Activated naive CD4-positive, alpha-beta T cell treated with anti-CD3 and anti-CD28 coated beads for 36 hours (primary cell): Measurements from ENCODE around the gene DNAJA4. TPM values are rescaled to one million over a fixed set of nuclear protein-coding genes. Genes with fewer than 3 reads are reported as not detected.

ENCODE experiments used
- CTCF ChIA-PET: fragments of 350-600 bp; sonication (Branson Sonifier 250); formaldehyde crosslinking; loops from one replicate; lab custom pipeline; 2021; ENCODE audit warnings: antibody characterized with exemption; lab: Charles Lee
- DNase-seq: peaks from one replicate; pipeline ENCODE4 v3.0.0-alpha.2; 2020
- H3K27ac Mint-ChIP-seq: one replicate; pipeline ENCODE4 v1.8.0; 2021; ENCODE audit warnings: mild to moderate bottlenecking, mixed read lengths
- H3K27me3 Mint-ChIP-seq: one replicate; pipeline ENCODE4 v1.8.0; 2021; ENCODE audit warnings: low read depth, mixed read lengths
- H3K36me3 Mint-ChIP-seq: one replicate; pipeline ENCODE4 v1.8.0; 2021; ENCODE audit warnings: low read depth, mixed read lengths
- H3K4me1 Mint-ChIP-seq: one replicate; pipeline ENCODE4 v1.8.0; 2021; ENCODE audit warnings: low read depth, mixed read lengths
- H3K4me3 Mint-ChIP-seq: one replicate; pipeline ENCODE4 v1.8.0; 2021; ENCODE audit warnings: mild to moderate bottlenecking, moderate library complexity, mixed read lengths
- H3K9me3 Mint-ChIP-seq: one replicate; pipeline ENCODE4 v1.8.0; 2021; ENCODE audit warnings: mixed read lengths
- intact Hi-C: fragments of 100-400 bp; cut with micrococcal nuclease; formaldehyde crosslinking; loops from one replicate; pipeline ENCODE4 v1.15.1; 2023
- total RNA-seq, 2 experiments: library from RNA; stranded (reverse); gene quantifications; one replicate each; pipeline ENCODE4 v1.2.3, GENCODE V29; 2021

DNAJA4 gene
- total RNA-seq, 2 experiments from 2014 or later = 40.1 to 41.6 TPM

- Mint-ChIP-seq H3K27ac (no peak overlapping the region), H3K27me3 (no peaks in the 10 kb centered on the region), H3K9me3 (no peaks in the 10 kb centered on the region), H3K4me3 (no peak overlapping the region), H3K4me1 (no peaks in the 10 kb centered on the region), H3K36me3 (no peaks in the 10 kb centered on the region)
- intact Hi-C loops = loop anchor here (1.0 to 2.0 kb wide), 4 partner anchors 107 to 400 kb away; no protein-coding TSS in a partner anchor
- CTCF ChIA-PET = interaction anchor here (0.6 to 2.2 kb wide), 5 partner anchors 9 to 571 kb away, joined by 3 to 6 read pairs (median 4); partner anchors contain the start of gene SKIC8
- DNase-seq = peak; percentile 75
Observed at GRCh38 chr15:78308422-78309032, 44.2 kb downstream of the DNAJA4 start.

GRCh38 chr15:78311292-78311691 is 46.9 kb downstream of the DNAJA4 start:
- H3K4me3 Mint-ChIP-seq = no peak overlapping the region
- no peak for DNase-seq
- intact Hi-C loops = no loop called here
- H3K4me1 Mint-ChIP-seq = no peaks in the 10 kb centered on the region
- H3K36me3 Mint-ChIP-seq = no peaks in the 10 kb centered on the region
- H3K9me3 Mint-ChIP-seq = no peaks in the 10 kb centered on the region
- CTCF ChIA-PET = interaction anchor here (1.2 to 2.9 kb wide), 2 partner anchors 111 to 399 kb away, joined by 3 to 8 read pairs; no protein-coding TSS in a partner anchor
- no peak overlapping the region for H3K27ac Mint-ChIP-seq
- H3K27me3 Mint-ChIP-seq = no peaks in the 10 kb centered on the region

- CTCF ChIA-PET = interaction anchor here (0.7 to 1.2 kb wide), 3 partner anchors 75 to 397 kb away, joined by 3 to 7 read pairs (median 3); no protein-coding TSS in a partner anchor
- intact Hi-C loops = no loop called here
- no peaks in the 10 kb centered on the region for H3K9me3 Mint-ChIP-seq
- H3K27me3 Mint-ChIP-seq = no peaks in the 10 kb centered on the region
- H3K27ac Mint-ChIP-seq = no peak overlapping the region
- H3K4me3 Mint-ChIP-seq = no peak overlapping the region
- no peaks in the 10 kb centered on the region for H3K4me1 Mint-ChIP-seq
- DNase-seq = no peak
- H3K36me3 Mint-ChIP-seq = no peaks in the 10 kb centered on the region
Observed at GRCh38 chr15:78312536-78312935, 48.2 kb downstream of the DNAJA4 start.

GRCh38 chr15:78312957-78313356 is 48.6 kb downstream of the DNAJA4 start:
- Mint-ChIP-seq H3K4me1 (no peaks in the 10 kb centered on the region), H3K27me3 (no peaks in the 10 kb centered on the region), H3K27ac (no peak overlapping the region), H3K4me3 (no peak overlapping the region), H3K9me3 (no peaks in the 10 kb centered on the region), H3K36me3 (no peaks in the 10 kb centered on the region)
- intact Hi-C loops = no loop called here
- CTCF ChIA-PET = interaction anchor here (0.6 to 0.8 kb wide), 3 partner anchors 75 to 615 kb away, joined by 3 to 7 read pairs (median 3); no protein-coding TSS in a partner anchor
- no peak for DNase-seq

- H3K4me3 Mint-ChIP-seq = no peak overlapping the region
- intact Hi-C loops = no loop called here
- no peaks in the 10 kb centered on the region for H3K4me1 Mint-ChIP-seq
- no peaks in the 10 kb centered on the region for H3K9me3 Mint-ChIP-seq
- CTCF ChIA-PET = interaction anchor here (0.6 to 0.8 kb wide), 2 partner anchors 164 to 615 kb away, joined by 3 read pairs; no protein-coding TSS in a partner anchor
- H3K36me3 Mint-ChIP-seq = no peaks in the 10 kb centered on the region
- no peak overlapping the region for H3K27ac Mint-ChIP-seq
- no peaks in the 10 kb centered on the region for H3K27me3 Mint-ChIP-seq
- DNase-seq = no peak
Observed at GRCh38 chr15:78313383-78313782, 49.0 kb downstream of the DNAJA4 start.

GRCh38 chr15:78314181-78314581 is 49.8 kb downstream of the DNAJA4 start:
- CTCF ChIA-PET = no interaction called here
- H3K4me3 Mint-ChIP-seq = no peak overlapping the region
- no peak overlapping the region for H3K27ac Mint-ChIP-seq
- no peaks in the 10 kb centered on the region for H3K36me3 Mint-ChIP-seq
- H3K27me3 Mint-ChIP-seq = no peaks in the 10 kb centered on the region
- no peak for DNase-seq
- no peaks in the 10 kb centered on the region for H3K4me1 Mint-ChIP-seq
- no peaks in the 10 kb centered on the region for H3K9me3 Mint-ChIP-seq
- intact Hi-C loops = no loop called here

- no peaks in the 10 kb centered on the region for H3K9me3 Mint-ChIP-seq
- CTCF ChIA-PET = no interaction called here
- intact Hi-C loops = no loop called here
- no peaks in the 10 kb centered on the region for H3K36me3 Mint-ChIP-seq
- DNase-seq = no peak
- H3K4me1 Mint-ChIP-seq = no peaks in the 10 kb centered on the region
- H3K4me3 Mint-ChIP-seq = no peak overlapping the region
- no peaks in the 10 kb centered on the region for H3K27me3 Mint-ChIP-seq
- no peak overlapping the region for H3K27ac Mint-ChIP-seq
Observed at GRCh38 chr15:78315686-78316282, 51.4 kb downstream of the DNAJA4 start.

GRCh38 chr15:78316283-78317083 is 52.1 kb downstream of the DNAJA4 start:
- no peaks in the 10 kb centered on the region for H3K36me3 Mint-ChIP-seq
- H3K9me3 Mint-ChIP-seq = no peaks in the 10 kb centered on the region
- H3K4me3 Mint-ChIP-seq = no peak overlapping the region
- no peaks in the 10 kb centered on the region for H3K27me3 Mint-ChIP-seq
- CTCF ChIA-PET = no interaction called here
- H3K4me1 Mint-ChIP-seq = no peaks in the 10 kb centered on the region
- no peak for DNase-seq
- intact Hi-C loops = no loop called here
- H3K27ac Mint-ChIP-seq = no peak overlapping the region

- Mint-ChIP-seq H3K27me3 (no peaks in the 10 kb centered on the region), H3K4me3 (no peak overlapping the region), H3K27ac (no peak overlapping the region), H3K9me3 (no peaks in the 10 kb centered on the region), H3K36me3 (no peaks in the 10 kb centered on the region), H3K4me1 (no peaks in the 10 kb centered on the region)
- intact Hi-C loops = no loop called here
- DNase-seq = no peak
- CTCF ChIA-PET = interaction anchor here (0.9 kb wide), 1 partner anchor 31 kb away, joined by 3 read pairs; no protein-coding TSS in a partner anchor
Observed at GRCh38 chr15:78317145-78317836, 52.9 kb downstream of the DNAJA4 start.

GRCh38 chr15:78319588-78319987 is 55.2 kb downstream of the DNAJA4 start:
- no peak overlapping the region for H3K4me3 Mint-ChIP-seq
- H3K36me3 Mint-ChIP-seq = no peaks in the 10 kb centered on the region
- CTCF ChIA-PET = no interaction called here
- H3K4me1 Mint-ChIP-seq = no peaks in the 10 kb centered on the region
- no peaks in the 10 kb centered on the region for H3K9me3 Mint-ChIP-seq
- intact Hi-C loops = no loop called here
- H3K27ac Mint-ChIP-seq = no peak overlapping the region
- H3K27me3 Mint-ChIP-seq = no peaks in the 10 kb centered on the region
- no peak for DNase-seq

GRCh38 chr15:78320183-78320582 is 55.8 kb downstream of the DNAJA4 start:
- Mint-ChIP-seq H3K4me3 (no peak overlapping the region), H3K36me3 (no peaks in the 10 kb centered on the region), H3K9me3 (no peaks in the 10 kb centered on the region), H3K27ac (no peak overlapping the region), H3K4me1 (no peaks in the 10 kb centered on the region), H3K27me3 (no peaks in the 10 kb centered on the region)
- intact Hi-C loops = no loop called here
- no peak for DNase-seq
- CTCF ChIA-PET = no interaction called here
